Eye (tissue), 1 donor: ENCODE results near the gene RTN3.
"Not testable (repeated sequence)": the region's sequence is repeated elsewhere in the genome, so short reads cannot be mapped to it uniquely, and the experiment has no call there.

Experiments used
- DNase-seq: peaks from one replicate; pipeline ENCODE4 v3.0.0-alpha.2; 2015

RTN3 gene

GRCh38 chr11:63682066-63683021, 1.0 kb downstream of the RTN3 start:
- DNase-seq = peak; percentile 83

- no peak for DNase-seq
Measured at GRCh38 chr11:63683133-63683991, 2.1 kb downstream of the RTN3 start.

DNA sequence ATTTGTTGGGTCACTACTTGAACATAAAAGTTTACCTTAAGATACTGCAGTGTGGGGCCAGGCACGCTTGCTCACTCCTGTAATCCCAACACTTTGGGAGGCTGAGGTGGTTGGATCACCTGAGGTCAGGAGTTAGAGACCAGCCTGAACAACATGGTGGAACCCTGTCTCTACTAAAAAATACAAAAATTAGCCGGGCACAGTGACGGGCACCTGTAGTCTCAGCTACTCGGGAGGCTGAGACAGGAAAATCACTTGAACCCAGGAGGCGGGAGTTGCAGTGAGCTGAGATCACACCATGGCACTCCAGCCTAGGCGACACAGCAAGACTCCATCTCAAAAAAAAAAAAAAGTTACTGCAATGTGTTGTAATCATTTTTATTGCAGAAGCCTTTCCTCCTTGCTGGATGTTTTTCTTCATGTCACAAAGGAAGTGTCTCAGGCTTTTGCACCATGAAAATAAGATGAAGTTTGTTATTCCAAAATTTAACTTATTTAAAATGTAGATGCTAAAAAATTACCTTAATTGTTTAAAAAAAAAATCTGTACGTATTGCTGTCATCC, 3.9 kb downstream of the RTN3 start:
- DNase-seq = not testable (repeated sequence)

DNA sequence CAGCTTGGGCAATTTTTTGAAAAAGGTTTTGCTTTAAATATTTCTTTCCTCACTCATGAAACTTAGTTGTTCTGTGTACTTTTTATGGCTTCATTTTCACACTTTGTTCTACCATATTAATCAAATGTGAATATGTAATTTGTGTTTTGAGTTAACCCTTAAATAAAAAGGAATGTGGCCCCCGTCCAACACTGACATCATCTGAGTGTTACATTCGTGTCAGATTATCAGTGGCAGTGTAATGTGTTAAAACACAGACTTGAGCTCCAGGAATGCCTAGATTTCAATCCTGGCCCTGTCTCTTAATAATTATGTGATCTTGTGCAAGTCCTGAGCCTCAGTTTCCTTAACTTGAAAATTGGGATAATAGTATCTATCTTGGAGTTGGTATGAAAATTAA, 5.6 kb downstream of the RTN3 start:
- DNase-seq = no peak

DNA sequence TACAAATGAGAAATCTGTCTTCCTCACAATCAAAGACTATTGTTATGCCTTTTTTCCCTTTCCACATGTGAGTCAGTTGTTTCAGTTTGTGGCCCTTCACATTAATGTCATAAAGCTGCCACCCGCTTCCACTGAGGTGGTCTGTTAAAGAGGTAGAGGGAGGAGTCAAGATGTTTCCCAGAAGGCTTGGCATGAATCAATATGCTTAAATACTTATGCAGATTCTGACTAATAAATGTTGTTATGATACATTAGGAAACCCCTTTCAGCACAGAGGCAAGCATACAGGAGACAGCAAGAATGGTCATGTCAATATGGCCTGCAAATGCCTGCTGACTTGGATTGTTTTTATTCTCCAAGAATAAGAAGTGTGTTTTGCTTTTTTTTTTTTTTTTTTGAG, 6.5 kb downstream of the RTN3 start:
- DNase-seq = no peak

DNA sequence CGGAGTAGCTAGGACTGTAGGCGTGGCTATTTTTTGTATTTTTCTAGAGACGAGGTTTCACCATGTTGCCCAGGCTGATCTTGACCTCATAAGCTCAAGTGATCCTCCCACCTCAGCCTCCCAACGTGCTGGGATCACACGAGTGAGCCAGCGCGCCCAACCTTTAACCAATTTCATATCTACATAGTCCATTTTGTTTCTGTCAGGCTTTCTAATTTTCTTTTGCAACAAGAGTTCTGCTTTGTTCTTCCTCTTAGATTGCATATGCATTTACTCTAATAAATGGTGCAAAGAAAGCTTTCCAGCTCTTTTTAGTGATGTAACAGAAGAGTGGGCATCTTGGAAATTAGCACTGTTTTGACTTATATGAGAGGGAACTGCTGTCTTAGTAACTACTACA, 13.3 kb downstream of the RTN3 start:
- DNase-seq = no peak

- DNase-seq = peak; percentile 34
Measured at GRCh38 chr11:63698976-63699733, 17.9 kb downstream of the RTN3 start.

- no peak for DNase-seq
Measured at GRCh38 chr11:63699896-63700295, 18.6 kb downstream of the RTN3 start.

DNA sequence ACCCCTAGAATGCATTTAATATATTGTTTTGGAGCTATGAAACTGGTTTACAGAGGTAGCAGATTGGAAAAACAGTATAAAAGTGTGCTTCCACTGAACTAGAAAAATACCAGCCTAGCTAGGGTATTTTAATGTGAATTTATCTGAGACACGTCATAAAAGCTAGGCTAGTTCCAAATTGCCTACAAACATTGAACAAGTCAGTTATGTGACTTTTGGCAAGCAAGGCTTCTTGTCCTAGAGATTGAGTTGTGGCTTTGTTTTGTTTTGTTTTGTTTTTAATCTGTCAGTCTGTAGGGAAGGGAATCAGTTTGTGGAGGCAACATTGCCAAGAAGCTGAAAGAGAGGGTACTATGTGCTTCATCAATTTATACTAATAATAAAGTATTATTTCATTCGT, 24.2 kb downstream of the RTN3 start:
- no peak for DNase-seq

DNA sequence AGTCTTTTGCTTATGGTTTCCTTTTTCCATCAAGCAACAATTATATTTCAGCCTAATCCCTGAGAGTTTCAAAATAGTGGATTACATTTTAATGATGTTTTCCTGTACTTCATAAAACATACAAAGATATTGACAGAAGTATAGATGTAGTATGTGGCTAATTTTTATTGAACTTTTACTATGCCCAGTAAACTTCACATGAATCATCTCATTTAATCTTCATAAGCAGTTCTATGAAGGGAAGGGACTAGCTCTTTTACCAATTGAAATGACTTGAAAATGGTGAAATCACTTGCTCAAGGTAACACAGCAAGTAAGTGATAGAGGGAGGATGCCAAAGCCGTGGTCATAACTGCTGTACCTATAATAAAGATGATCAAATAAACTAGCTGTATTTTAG, 27.5 kb downstream of the RTN3 start:
- no peak for DNase-seq

DNA sequence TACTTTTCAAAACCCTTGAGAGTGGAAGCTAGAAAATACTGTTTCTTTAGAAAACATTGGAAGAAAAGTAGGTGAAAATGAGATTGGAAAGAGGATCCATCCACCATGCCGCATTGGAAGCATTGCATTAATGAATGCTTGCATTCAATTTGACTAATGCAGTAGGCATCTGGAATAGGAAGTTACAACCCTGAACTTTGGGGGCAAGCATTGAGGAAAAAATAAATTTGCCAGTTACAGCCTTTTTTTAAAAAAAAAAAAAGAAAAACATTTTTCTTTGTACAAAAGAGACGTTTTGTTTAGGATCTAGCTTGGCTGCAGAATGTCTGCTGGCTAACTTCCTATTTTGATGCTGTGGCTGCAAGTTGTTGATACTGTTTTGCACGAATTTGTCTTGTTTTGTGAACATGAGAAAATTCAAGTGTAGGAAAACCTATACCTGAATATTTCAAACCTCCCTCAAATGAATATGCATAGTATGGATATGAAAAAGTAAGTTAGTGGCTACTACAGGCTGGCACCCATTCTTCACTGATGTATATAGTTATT, 28.1 kb downstream of the RTN3 start:
- no peak for DNase-seq

- DNase-seq = no peak
Measured at GRCh38 chr11:63710476-63711217, 29.3 kb downstream of the RTN3 start.

DNA sequence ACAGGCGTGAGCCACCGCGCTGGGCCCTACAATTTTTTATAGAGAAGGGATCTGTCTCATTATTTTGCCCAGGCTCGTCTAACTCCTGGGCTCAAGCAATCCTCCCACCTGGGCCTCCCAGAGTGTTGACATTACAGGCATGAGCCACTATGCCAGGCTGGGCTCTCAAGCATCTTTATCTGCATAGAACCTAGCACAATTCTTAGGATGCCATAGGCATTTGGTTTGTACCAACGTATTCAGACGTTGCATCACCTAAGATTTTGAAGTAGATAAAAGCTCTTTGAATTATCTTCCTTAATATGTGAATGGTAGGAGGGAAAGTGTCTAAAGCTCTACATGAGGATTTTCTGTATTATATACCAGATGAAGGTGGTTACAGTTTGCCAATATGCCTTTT, 30.5 kb downstream of the RTN3 start:
- no peak for DNase-seq

DNA sequence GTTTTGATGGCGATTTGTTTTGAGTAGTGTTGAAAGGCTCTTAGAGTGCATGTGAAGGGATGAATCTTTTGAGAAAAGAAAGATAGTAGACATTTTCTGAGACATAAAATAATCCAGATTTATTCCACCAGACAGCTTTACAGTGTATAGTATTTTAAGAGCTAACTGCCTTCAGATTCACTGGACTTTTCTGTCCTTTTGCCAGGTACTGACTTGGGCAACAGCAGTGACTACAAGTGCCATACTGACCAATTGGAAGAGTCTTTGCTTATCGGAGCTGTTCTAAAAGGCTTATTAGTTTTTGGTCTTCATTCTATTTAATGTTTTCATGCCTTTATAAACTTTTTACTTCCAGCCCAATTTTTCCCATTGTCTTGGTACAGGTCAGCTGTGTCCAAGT, 32.5 kb downstream of the RTN3 start:
- DNase-seq = no peak

DNA sequence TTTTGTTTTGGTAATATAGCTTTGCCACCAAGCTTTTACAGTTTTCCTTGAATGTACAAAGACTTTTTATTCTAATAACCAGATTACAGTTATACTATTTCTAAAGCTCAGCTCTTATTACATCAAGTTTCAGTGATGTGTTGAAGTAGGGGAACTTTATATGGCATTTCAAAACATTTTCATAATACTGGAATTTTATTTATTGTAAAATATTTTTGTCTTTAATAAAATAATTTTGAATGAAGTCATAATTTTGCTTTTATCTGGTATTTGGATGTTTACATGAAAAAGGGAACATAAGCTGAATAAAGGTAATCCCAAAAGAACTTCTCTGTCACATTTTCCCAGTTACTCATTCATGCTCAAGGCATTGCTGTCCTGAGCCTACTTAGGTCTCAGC, 34.7 kb downstream of the RTN3 start:
- DNase-seq = no peak

GRCh38 chr11:63719001-63719400, 37.7 kb downstream of the RTN3 start:
- no peak for DNase-seq

DNA sequence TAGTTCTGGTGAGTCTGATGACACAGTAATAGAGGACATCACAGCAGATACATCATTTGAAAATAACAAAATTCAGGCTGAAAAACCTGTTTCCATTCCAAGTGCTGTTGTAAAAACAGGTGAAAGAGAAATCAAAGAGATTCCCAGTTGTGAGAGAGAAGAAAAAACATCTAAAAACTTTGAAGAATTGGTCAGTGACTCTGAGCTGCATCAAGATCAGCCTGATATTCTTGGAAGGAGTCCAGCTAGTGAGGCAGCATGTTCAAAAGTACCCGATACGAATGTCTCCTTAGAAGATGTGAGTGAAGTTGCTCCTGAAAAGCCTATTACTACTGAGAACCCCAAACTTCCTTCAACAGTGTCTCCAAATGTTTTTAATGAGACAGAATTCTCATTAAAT, 38.7 kb downstream of the RTN3 start:
- no peak for DNase-seq

DNA sequence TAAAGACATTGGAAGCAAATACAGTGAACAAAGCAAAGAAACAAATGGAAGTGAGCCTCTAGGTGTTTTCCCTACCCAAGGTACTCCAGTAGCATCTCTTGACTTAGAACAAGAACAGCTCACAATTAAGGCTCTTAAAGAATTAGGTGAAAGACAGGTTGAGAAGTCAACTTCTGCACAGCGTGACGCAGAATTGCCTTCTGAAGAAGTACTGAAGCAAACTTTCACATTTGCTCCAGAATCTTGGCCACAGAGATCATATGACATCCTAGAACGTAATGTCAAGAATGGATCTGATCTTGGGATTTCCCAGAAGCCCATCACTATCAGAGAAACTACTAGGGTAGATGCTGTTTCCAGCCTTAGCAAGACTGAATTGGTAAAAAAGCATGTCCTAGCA, 39.3 kb downstream of the RTN3 start:
- DNase-seq = no peak

GRCh38 chr11:63729326-63729725, 48.0 kb downstream of the RTN3 start:
- DNase-seq = no peak

- no peak for DNase-seq
Measured at GRCh38 chr11:63736864-63737263, 55.6 kb downstream of the RTN3 start.

DNA sequence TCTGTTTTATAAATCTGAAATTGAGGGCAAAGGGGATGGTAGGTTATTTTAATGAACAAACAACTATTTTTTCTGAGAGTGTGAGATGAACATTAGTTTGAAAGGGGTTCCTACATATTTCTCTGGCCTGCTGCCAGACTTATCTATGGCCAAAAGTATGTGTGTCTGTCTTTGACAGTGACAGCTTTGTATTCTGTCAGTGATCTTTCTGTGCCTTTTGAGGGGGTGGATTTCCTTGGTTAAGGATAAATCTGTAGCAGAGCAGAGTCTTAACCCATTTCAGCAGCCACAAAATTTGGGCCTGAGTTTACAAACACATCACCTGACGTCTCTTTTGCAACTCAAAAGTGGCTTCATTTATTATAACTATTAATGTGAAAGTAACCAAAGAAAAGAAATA, 56.4 kb downstream of the RTN3 start:
- DNase-seq = no peak
